HUES64 (cell line): ENCODE data around the gene THRA.

ENCODE experiments used
- H3K27ac ChIP-seq: 2 replicates; pipeline ENCODE4 v1.7.0; 2013; ENCODE audit warnings: low read depth, low read length, inconsistent platforms
- H3K27me3 ChIP-seq: 2 replicates; pipeline ENCODE4 v1.6.1; 2013; ENCODE audit warnings: mild to moderate bottlenecking, low read length; ENCODE audit not compliant: insufficient read depth
- H3K36me3 ChIP-seq: 2 replicates; pipeline ENCODE4 v1.6.1; 2013; ENCODE audit warnings: mild to moderate bottlenecking, low read length; ENCODE audit not compliant: insufficient read depth
- H3K4me1 ChIP-seq: 2 replicates; pipeline ENCODE4 v1.6.1; 2013; ENCODE audit warnings: mild to moderate bottlenecking, low read length, moderate library complexity; ENCODE audit not compliant: insufficient read depth
- H3K4me3 ChIP-seq: 2 replicates; pipeline ENCODE4 v1.5.1; 2013; ENCODE audit warnings: mild to moderate bottlenecking, low read length, moderate library complexity
- H3K9ac ChIP-seq: 2 replicates; pipeline ENCODE4 v1.6.1; 2013; ENCODE audit warnings: mild to moderate bottlenecking, low read depth, low read length
- H3K9me3 ChIP-seq: 2 replicates; pipeline ENCODE4 v1.6.1; 2013; ENCODE audit warnings: low read depth, low read length; ENCODE audit not compliant: insufficient read depth
- WGBS: fragments of 150-250, 120-280 bp; methylation state at CpG from one replicate; pipeline ENCODE4 v1.1.7; 2013; ENCODE audit warnings: missing lambda C conversion rate; 5-methylcytosine and 5-hydroxymethylcytosine counted together

THRA gene

GRCh38 chr17:40031706-40032105 is 31.1 kb upstream of the THRA start:
- H3K9me3 ChIP-seq: no peaks in the 10 kb centered on the region
- H3K9ac ChIP-seq: no peak overlapping the region
- H3K27me3 ChIP-seq: no peaks in the 10 kb centered on the region
- peaks cover 64% of the 10 kb centered on the region for H3K36me3 ChIP-seq
- no peak overlapping the region for H3K27ac ChIP-seq
- 97% methylated on average over 11 of the region's 11 CpGs for WGBS
- H3K4me1 ChIP-seq: no peaks in the 10 kb centered on the region; the same call in 1 of the 2 replicates
- no peak overlapping the region for H3K4me3 ChIP-seq

GRCh38 chr17:40032322-40033320 is 30.1 kb upstream of the THRA start:
- H3K9me3 ChIP-seq: no peaks in the 10 kb centered on the region
- 95% methylated on average over 23 of the region's 23 CpGs for WGBS
- H3K27ac ChIP-seq: no peak overlapping the region

GRCh38 chr17:40033339-40033738 is 29.4 kb upstream of the THRA start:
- no peaks in the 10 kb centered on the region for H3K4me1 ChIP-seq
- H3K27me3 ChIP-seq: no peaks in the 10 kb centered on the region
- H3K9me3 ChIP-seq: no peaks in the 10 kb centered on the region
- H3K9ac ChIP-seq: no peak overlapping the region
- H3K27ac ChIP-seq: no peak overlapping the region
- H3K4me3 ChIP-seq: no peak overlapping the region
- peaks cover 64% of the 10 kb centered on the region for H3K36me3 ChIP-seq
- WGBS: 94% methylated on average over 8 of the region's 8 CpGs

More at GRCh38 chr17:40032322-40033320, 30.1 kb upstream of the THRA start:
- peaks cover 63% of the 10 kb centered on the region for H3K36me3 ChIP-seq
- H3K9ac ChIP-seq: no peak overlapping the region
- no peaks in the 10 kb centered on the region for H3K4me1 ChIP-seq
- no peak overlapping the region for H3K4me3 ChIP-seq
- H3K27me3 ChIP-seq: no peaks in the 10 kb centered on the region

GRCh38 chr17:40034426-40035161 is 28.2 kb upstream of the THRA start:
- Histone ChIP-seq H3K9me3 (no peaks in the 10 kb centered on the region), H3K9ac (no peak overlapping the region), H3K4me1 (peaks cover 5% of the 10 kb centered on the region; the same call in 1 of the 2 replicates), H3K27me3 (no peaks in the 10 kb centered on the region), H3K4me3 (no peak overlapping the region), H3K36me3 (peaks cover 51% of the 10 kb centered on the region), H3K27ac (no peak overlapping the region)
- WGBS: 77% methylated on average over 8 of the region's 8 CpGs

GRCh38 chr17:40035162-40035559 is 27.6 kb upstream of the THRA start:
- H3K4me1 ChIP-seq: peaks cover 5% of the 10 kb centered on the region; the same call in 1 of the 2 replicates
- no peak overlapping the region for H3K9ac ChIP-seq
- no peak overlapping the region for H3K4me3 ChIP-seq
- H3K27me3 ChIP-seq: no peaks in the 10 kb centered on the region
- peaks cover 48% of the 10 kb centered on the region for H3K36me3 ChIP-seq
- H3K27ac ChIP-seq: no peak overlapping the region
- 12% methylated on average over 12 of the region's 12 CpGs for WGBS
- H3K9me3 ChIP-seq: no peaks in the 10 kb centered on the region

GRCh38 chr17:40038882-40039513 is 23.8 kb upstream of the THRA start:
- H3K36me3 ChIP-seq: peaks cover 21% of the 10 kb centered on the region; the same call in 1 of the 2 replicates
- H3K27me3 ChIP-seq: no peaks in the 10 kb centered on the region
- H3K9ac ChIP-seq: no peak overlapping the region
- H3K9me3 ChIP-seq: no peaks in the 10 kb centered on the region
- no peak overlapping the region for H3K4me3 ChIP-seq
- H3K27ac ChIP-seq: peak overlapping the region; percentile 32; the same call in 1 of the 2 replicates
- peaks cover 5% of the 10 kb centered on the region; the same call in 1 of the 2 replicates for H3K4me1 ChIP-seq
- WGBS: 63% methylated on average over 11 of the region's 11 CpGs

- Histone ChIP-seq H3K4me3 (no peak overlapping the region), H3K9me3 (no peaks in the 10 kb centered on the region), H3K27ac (no peak overlapping the region), H3K36me3 (peaks cover 15% of the 10 kb centered on the region; the same call in 1 of the 2 replicates), H3K9ac (no peak overlapping the region), H3K27me3 (no peaks in the 10 kb centered on the region), H3K4me1 (peaks cover 5% of the 10 kb centered on the region; the same call in 1 of the 2 replicates)
- WGBS: 95% methylated on average over 2 of the region's 2 CpGs
These were observed 21.6 kb upstream of the THRA start for GRCh38 chr17:40041196-40041595.

- H3K9me3 ChIP-seq: no peaks in the 10 kb centered on the region
- no peak overlapping the region for H3K4me3 ChIP-seq
- 88% methylated on average over 6 of the region's 6 CpGs for WGBS
- no peak overlapping the region for H3K27ac ChIP-seq
- H3K27me3 ChIP-seq: no peaks in the 10 kb centered on the region
- no peak overlapping the region for H3K9ac ChIP-seq
- 0 out of 2 replicates have a peak, but pooled peaks cover 7% of the 10 kb centered on the region for H3K4me1 ChIP-seq
- peaks cover 9% of the 10 kb centered on the region for H3K36me3 ChIP-seq
These were observed 6.3 kb upstream of the THRA start for GRCh38 chr17:40056379-40057015.

- H3K9ac ChIP-seq: no peak overlapping the region
- 87% methylated on average over 8 of the region's 8 CpGs for WGBS
- no peak overlapping the region for H3K4me3 ChIP-seq
- H3K36me3 ChIP-seq: no peaks in the 10 kb centered on the region
- peaks cover 7% of the 10 kb centered on the region for H3K27me3 ChIP-seq
- H3K4me1 ChIP-seq: peaks cover 13% of the 10 kb centered on the region
- no peak overlapping the region for H3K27ac ChIP-seq
- H3K9me3 ChIP-seq: no peaks in the 10 kb centered on the region
These were observed 4.5 kb upstream of the THRA start for GRCh38 chr17:40058186-40058784.

- no peak overlapping the region for H3K9ac ChIP-seq
- no peaks in the 10 kb centered on the region for H3K9me3 ChIP-seq
- H3K27me3 ChIP-seq: peaks cover 11% of the 10 kb centered on the region
- H3K36me3 ChIP-seq: no peaks in the 10 kb centered on the region
- peaks cover 17% of the 10 kb centered on the region for H3K4me1 ChIP-seq
- H3K4me3 ChIP-seq: no peak overlapping the region
- no peak overlapping the region for H3K27ac ChIP-seq
- 92% methylated on average over 1 of the region's 1 CpG for WGBS
These were observed 3.9 kb upstream of the THRA start for GRCh38 chr17:40058865-40059264.
